AG09309 (cell line): ENCODE measurements around the gene SIL1.

Experiments
- DNase-seq: peaks from one replicate; pipeline ENCODE4 v3.0.0-alpha.2; 2010; ENCODE audit warnings: low read depth
- H3K4me3 ChIP-seq: 2 replicates; pipeline ENCODE4 v1.5.1; 2011; ENCODE audit warnings: mild to moderate bottlenecking, low read depth, low read length, moderate library complexity; ENCODE audit not compliant: control insufficient read depth
- TF ChIP-seq, protein P1 (sequence below): IDR thresholded peaks from 2 replicates; pipeline ENCODE4 v1.5.1; 2011; ENCODE audit warnings: mild to moderate bottlenecking, low read depth, low read length, inconsistent platforms; ENCODE audit not compliant: insufficient read depth, control insufficient read depth; ENCODE audit errors: missing control alignments

Gene SIL1

DNA sequence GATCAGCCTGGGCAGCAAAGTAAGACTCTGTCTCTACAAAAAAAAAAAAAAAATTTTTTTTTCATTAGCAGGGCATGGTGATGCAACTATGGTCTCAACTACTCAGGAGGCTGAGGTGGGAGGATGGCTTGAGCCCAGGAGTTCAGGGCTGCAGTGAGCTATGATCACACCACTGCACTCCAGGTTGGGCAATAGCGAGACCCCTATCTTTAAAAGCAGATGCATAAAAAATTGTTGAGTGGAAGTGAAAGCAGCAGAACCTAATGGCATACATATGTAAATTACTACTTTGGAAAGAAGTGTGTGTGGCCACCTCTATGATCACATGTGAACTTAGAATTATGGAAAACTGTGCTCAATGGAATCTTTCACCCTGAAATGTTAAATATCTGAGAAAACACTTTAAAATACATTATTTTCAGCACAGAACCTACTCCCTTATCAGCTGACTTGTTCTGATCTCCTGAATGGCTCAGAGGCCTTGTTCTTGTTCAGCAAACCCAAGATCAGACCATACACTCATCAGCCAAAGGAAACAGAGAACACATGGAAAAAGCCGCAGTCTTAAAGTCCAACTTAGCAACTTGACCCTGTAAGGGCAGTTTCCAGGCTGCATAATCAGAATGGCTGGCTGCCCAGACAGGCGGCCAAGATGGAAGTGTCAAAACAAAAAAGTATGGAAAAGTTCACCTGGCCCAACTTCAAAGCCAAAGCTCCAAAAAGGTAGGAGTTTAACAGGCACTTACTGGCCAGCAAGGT is 56.5 kb downstream of the SIL1 start:
- TF ChIP-seq, protein P1, sequence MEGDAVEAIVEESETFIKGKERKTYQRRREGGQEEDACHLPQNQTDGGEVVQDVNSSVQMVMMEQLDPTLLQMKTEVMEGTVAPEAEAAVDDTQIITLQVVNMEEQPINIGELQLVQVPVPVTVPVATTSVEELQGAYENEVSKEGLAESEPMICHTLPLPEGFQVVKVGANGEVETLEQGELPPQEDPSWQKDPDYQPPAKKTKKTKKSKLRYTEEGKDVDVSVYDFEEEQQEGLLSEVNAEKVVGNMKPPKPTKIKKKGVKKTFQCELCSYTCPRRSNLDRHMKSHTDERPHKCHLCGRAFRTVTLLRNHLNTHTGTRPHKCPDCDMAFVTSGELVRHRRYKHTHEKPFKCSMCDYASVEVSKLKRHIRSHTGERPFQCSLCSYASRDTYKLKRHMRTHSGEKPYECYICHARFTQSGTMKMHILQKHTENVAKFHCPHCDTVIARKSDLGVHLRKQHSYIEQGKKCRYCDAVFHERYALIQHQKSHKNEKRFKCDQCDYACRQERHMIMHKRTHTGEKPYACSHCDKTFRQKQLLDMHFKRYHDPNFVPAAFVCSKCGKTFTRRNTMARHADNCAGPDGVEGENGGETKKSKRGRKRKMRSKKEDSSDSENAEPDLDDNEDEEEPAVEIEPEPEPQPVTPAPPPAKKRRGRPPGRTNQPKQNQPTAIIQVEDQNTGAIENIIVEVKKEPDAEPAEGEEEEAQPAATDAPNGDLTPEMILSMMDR: no peak
- peak; percentile 48 for DNase-seq
- H3K4me3 ChIP-seq: no peak overlapping the region

DNA sequence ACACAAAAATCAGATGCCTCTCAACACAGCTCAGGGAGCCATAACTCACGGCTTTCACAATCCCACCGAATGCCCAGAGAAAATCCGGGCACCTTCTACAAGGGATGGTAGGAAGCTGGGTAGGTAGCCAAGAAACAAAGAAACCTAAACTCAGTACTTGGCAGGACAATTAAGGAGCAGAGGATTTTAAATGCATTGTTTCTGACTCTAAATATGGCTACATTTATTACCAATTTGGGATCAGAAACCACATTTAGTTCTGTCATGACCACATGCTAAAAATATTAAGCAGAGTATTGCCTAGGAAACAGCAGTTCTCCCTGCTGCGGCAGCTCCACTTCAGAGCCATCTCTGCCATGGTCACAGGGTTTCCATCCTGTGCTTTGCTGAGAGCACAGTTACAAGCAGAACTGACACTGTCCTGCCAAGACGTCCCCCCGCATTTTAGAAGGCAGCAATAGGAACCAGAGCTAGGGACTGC is 57.5 kb downstream of the SIL1 start:
- no peak overlapping the region for H3K4me3 ChIP-seq
- DNase-seq: no peak
- TF ChIP-seq, protein P1: no peak

DNA sequence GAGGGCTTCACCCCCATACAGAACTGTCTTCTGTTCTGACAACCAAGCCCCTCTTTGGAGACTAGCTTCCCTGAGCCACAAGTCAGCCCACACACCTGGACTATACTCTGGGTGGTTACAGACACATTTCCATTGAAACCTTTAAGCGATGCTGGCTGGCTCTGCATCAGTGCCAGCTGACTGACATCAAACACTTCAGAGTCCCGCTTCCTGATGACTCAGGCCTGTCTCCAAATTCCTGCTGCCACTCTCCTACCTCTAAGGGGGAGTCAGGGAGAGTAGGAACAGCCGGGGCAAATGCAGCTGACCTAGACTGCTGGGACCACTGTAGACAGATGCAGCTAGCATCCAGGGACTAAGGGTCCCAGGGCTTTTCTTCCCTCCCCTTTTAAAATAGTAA is 59.4 kb downstream of the SIL1 start:
- H3K4me3 ChIP-seq: no peak overlapping the region
- TF ChIP-seq, protein P1: no peak
- no peak for DNase-seq

DNA sequence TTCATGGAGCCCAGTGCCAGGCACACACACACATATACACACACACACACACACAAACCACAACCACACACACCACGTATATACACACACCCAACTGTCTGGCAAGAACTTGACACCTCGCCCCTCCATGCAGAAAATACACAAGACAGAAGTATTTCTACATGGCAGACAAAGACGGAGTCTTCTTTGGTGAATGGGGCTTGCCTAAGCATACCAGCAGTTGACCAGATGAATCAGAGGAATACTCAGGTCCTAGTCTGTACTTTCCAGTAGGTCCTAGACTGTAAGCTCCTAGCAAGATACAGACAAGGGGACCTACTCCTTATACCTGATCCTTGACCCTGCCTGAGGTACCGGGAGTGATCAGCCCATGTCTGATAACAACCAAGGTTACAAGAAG is 60.1 kb downstream of the SIL1 start:
- DNase-seq: no peak
- H3K4me3 ChIP-seq: no peak overlapping the region
- TF ChIP-seq, protein P1: no peak

DNA sequence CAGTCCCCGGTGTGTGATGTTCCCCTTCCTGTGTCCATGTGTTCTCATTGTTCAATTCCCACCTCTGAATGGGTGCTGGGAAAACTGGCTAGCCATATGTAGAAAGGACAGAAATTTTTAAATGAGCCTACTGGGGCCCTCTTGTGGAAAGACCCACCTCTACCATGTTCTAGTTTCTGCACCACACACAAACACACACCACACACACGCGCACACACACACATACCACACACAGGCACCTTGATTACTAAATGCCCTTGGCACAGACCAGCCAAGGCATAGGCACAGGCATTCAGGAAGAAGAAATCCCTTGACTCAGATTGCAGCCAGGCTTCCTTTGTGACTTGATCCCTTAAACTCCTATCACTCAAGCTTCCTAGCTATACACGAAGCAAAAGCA is 60.5 kb downstream of the SIL1 start:
- TF ChIP-seq, protein P1: peak; percentile 10
- no peak for DNase-seq
- H3K4me3 ChIP-seq: no peak overlapping the region

DNA sequence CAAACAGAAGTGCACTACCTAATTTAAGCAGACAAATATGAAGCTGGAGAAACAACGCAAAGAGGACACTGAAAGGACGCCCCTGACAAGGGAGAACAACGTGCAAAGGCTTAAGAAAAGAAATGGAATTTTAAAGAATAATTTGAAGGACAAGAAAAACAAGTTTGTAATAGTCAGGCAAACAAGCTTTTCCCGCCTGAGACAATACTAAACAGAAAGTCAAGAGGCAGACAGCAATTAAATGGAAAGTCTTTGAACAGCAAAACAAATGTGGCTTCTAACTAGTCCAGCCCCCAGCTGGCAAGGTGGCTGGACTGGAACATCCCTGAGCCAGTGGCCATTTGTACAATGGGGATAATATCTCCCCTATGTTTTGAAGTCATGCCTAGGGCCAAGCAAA is 63.3 kb downstream of the SIL1 start:
- no peak for DNase-seq
- no peak overlapping the region for H3K4me3 ChIP-seq
- TF ChIP-seq, protein P1: no peak
